ENCODE results near the gene ZNF385C. TPM values are rescaled to one million over a fixed set of nuclear protein-coding genes. Genes with fewer than 3 reads are reported as not detected.

ZNF385C gene
- polyA plus RNA-seq, 2 of the 4 experiments (the other 2 are of a cell fraction), result 0.13 to 0.61 TPM

DNA sequence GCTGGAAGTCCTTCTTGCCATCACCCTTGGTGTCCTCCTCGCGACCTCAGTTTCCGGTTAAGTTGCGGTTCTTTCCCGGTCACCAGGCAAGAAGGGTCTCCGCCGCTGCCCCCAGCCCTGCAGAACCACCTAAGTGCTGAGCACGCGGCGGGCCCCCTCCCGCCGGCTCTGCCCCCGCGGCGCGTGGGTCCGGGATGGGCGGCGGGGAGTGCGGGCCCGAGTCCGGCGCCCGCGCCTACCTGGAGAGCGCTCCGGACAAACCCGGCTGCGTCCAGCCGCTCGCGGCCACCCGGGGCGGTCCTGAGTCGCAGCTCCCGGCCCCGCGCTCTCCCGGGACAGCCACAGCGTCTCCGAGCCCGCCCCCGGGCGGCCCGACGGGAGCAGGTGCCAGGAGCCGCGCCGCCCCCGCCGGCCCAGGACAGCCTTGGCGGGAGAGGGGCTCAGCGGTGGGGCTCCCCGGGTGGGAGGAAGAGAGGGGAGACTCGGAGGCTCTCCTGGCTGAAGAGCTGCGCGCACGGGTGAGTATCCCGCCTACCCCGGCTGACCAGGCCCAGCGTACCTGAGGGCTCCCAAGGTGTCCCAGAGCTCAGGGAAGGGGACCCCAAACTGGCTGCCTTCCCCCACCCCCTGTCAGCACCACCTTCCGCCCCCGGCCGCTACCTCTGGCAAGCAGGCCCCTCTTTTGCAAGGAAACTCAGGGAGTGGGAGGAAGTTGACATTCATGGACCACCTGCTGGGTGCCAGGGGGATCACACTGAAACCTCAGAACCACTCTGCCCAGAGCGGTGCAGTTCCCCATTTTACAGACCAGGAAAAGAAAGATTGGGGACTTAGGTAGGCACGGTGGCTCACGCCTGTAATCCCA, 25.7 kb downstream of the ZNF385C start:
- Histone ChIP-seq H3K4me3 (peak overlapping the region; percentile 44), H3K4me1 (peaks cover 4% of the 10 kb centered on the region; the same call in 2 of the 3 replicates), H3K27ac (peak overlapping the region; percentile 55 to 83; a peak in 5 of 6 replicates), H3K9me3 (no peaks in the 10 kb centered on the region), H3K4me2 (peak overlapping the region; percentile 90)
- no peak for FAIRE-seq
- TF ChIP-seq MAFK (IDR thresholded peaks at IDR 0.05; ENCODE audit: partially characterized antibody) (no peak), ZFP36 (IDR thresholded peaks at IDR 0.05; ENCODE audit: borderline replicate concordance, partially characterized antibody) (no peak), RARB (CRISPR knock-in tag; IDR thresholded peaks at IDR 0.05) (no peak), CBX2 (IDR thresholded peaks at IDR 0.05; ENCODE audit: borderline replicate concordance, low read depth) (no peak), NR3C1 (IDR thresholded peaks at IDR 0.05) (no peak), HOXB5 (CRISPR knock-in tag; IDR thresholded peaks at IDR 0.05) (no peak), BHLHE40 (IDR thresholded peaks at IDR 0.05; ENCODE audit: low read depth, low read length) (no peak), EP300 (IDR thresholded peaks at IDR 0.05) (no peak), KDM1A (IDR thresholded peaks at IDR 0.05; ENCODE audit: low read depth) (no peak), SREBF2 (IDR thresholded peaks at IDR 0.05) (no peak), GATA3 (IDR thresholded peaks at IDR 0.05; ENCODE audit: borderline replicate concordance) (no peak), EHMT2 (IDR thresholded peaks at IDR 0.05; ENCODE audit: low read depth) (no peak), JUNB (IDR thresholded peaks at IDR 0.05) (no peak), ZSCAN20 (CRISPR knock-in tag; IDR thresholded peaks at IDR 0.05) (no peak), HOXB13 (CRISPR knock-in tag; IDR thresholded peaks at IDR 0.05; ENCODE audit: low read depth) (no peak), MYC (IDR thresholded peaks at IDR 0.05; ENCODE audit: borderline replicate concordance, low read length) (no peak)
- TF ChIP-seq, protein P1, sequence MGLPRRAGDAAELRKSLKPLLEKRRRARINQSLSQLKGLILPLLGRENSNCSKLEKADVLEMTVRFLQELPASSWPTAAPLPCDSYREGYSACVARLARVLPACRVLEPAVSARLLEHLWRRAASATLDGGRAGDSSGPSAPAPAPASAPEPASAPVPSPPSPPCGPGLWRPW (IDR thresholded peaks at IDR 0.05), result no peak
- TF ChIP-seq, protein P2, sequence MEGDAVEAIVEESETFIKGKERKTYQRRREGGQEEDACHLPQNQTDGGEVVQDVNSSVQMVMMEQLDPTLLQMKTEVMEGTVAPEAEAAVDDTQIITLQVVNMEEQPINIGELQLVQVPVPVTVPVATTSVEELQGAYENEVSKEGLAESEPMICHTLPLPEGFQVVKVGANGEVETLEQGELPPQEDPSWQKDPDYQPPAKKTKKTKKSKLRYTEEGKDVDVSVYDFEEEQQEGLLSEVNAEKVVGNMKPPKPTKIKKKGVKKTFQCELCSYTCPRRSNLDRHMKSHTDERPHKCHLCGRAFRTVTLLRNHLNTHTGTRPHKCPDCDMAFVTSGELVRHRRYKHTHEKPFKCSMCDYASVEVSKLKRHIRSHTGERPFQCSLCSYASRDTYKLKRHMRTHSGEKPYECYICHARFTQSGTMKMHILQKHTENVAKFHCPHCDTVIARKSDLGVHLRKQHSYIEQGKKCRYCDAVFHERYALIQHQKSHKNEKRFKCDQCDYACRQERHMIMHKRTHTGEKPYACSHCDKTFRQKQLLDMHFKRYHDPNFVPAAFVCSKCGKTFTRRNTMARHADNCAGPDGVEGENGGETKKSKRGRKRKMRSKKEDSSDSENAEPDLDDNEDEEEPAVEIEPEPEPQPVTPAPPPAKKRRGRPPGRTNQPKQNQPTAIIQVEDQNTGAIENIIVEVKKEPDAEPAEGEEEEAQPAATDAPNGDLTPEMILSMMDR (IDR thresholded peaks at IDR 0.05), result no peak
- TF ChIP-seq, protein P3, sequence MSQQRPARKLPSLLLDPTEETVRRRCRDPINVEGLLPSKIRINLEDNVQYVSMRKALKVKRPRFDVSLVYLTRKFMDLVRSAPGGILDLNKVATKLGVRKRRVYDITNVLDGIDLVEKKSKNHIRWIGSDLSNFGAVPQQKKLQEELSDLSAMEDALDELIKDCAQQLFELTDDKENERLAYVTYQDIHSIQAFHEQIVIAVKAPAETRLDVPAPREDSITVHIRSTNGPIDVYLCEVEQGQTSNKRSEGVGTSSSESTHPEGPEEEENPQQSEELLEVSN (IDR thresholded peaks at IDR 0.05; ENCODE audit: borderline replicate concordance, low read depth), result no peak
- peak in 1 of 2 experiments; percentile 33 for DNase-seq (ENCODE audit: low read depth in 1 of 2, low spot score in 1 of 2)
- ATAC-seq, result peak; percentile 56 to 67
- ChIA-PET POLR2A (interaction anchor here (1.2 kb wide), 1 partner anchor 49 kb away, joined by 3 read pairs; the partner anchor contains the start of gene KAT2A), CTCF (interaction anchor here (0.6 to 3.3 kb wide), 13 partner anchors 8 to 356 kb away, joined by 3 to 11 read pairs (median 4); partner anchors contain the start of genes DNAJC7 and KCNH4)
- 63% methylated on average over 20 of the region's 67 CpGs for WGBS (ENCODE audit: missing lambda C conversion rate)

DNA sequence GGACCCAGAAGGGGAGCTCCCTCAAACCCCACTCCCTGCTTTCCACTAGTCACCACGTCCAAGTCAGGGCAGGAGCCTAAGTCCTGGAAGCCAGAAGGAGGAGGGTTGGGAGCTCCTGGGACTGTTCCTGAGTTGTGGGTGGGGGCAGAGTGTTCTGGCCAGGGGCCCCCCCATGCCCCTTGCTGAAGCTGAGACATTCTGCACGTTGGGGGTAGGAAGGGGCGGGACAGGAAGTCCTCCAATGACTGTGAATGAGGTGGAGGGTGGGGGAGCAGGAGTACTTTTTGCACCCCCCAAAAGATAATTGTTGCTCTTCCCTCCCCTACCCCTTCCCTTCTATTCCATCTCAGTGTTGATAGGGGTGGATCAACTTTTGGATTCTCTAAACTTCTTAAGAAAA, 26.5 kb downstream of the ZNF385C start:
- ATAC-seq (peak in 1 of 2 experiments; percentile 7; a peak in 3 of 6 replicates), DNase-seq (ENCODE audit: low read depth in 1 of 2, low spot score in 1 of 2) (no peak), FAIRE-seq (no peak)
- H3K4me3 ChIP-seq, result peak overlapping the region; percentile 44
- ChIA-PET CTCF (interaction anchor here (0.6 to 3.3 kb wide), 16 partner anchors 8 to 356 kb away, joined by 3 to 11 read pairs (median 4); partner anchors contain the start of genes DNAJC7, KCNH4 and NKIRAS2), POLR2A (interaction anchor here (1.2 kb wide), 1 partner anchor 50 kb away, joined by 3 read pairs; the partner anchor contains the start of gene KAT2A)
- peak overlapping the region in 1 of 2 experiments; percentile 83; a peak in 3 of 6 replicates for H3K27ac ChIP-seq
- H3K9me3 ChIP-seq, result no peaks in the 10 kb centered on the region
- 28% methylated on average over 3 of the region's 3 CpGs for WGBS (ENCODE audit: missing lambda C conversion rate)
- peak overlapping the region; percentile 90 for H3K4me2 ChIP-seq
- peaks cover 4% of the 10 kb centered on the region; the same call in 2 of the 3 replicates for H3K4me1 ChIP-seq
- TF ChIP-seq BHLHE40 (IDR thresholded peaks at IDR 0.05; ENCODE audit: low read depth, low read length), result no peak
- no peak for TF ChIP-seq EP300 (IDR thresholded peaks at IDR 0.05)
- no peak for TF ChIP-seq JUNB (IDR thresholded peaks at IDR 0.05)
- TF ChIP-seq NFE2L2 (conservative IDR thresholded peaks at IDR 0.05; ENCODE audit: low read length), result no peak
- no peak for TF ChIP-seq TFCP2L1 (CRISPR knock-in tag; IDR thresholded peaks at IDR 0.05)
